ENCODE measurements around the gene RECQL5.

DNA sequence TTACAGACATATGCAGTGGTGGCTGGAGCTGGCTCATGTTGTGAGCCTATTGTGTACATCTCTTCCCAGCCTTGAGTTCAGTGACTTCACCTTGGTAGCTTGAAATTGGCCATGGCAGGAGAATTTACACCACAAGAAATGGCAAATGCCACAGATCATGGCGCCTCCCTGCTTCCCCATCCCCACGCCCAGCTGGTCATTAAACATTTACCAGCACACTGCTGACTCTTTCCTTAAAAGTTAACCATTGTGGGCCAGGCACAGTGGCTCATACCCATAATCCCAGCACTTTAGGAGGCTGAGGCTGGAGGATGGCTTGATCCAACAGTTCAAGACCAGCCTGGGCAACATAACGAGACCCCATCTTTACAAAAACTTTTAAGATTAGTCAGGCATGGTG lies 31.7 kb upstream of the RECQL5 start:
- TF ChIP-seq ZNF274 (IDR thresholded peaks at IDR 0.05; ENCODE audit: low read depth, low read length) (no peak), SUZ12 (IDR thresholded peaks at IDR 0.05; ENCODE audit: extremely low read depth, insufficient read depth, insufficient read length) (no peak), YY1 (IDR thresholded peaks at IDR 0.05; ENCODE audit: insufficient read depth, insufficient read length) (no peak)

Measured in NT2/D1 (cell line).